ENCODE measurements around the gene RBM7.

- TF ChIP-seq POLR2A (IDR thresholded peaks at IDR 0.05; ENCODE audit: low read length): no peak
- TF ChIP-seq GATA1 (IDR thresholded peaks at IDR 0.05; ENCODE audit: low read depth, low read length): no peak
Measured at GRCh38 chr11:114384487-114384886, 16.0 kb upstream of the RBM7 start.
